GM21723 (cell line): Measurements from ENCODE around the gene GRB7.

Experiments used
- ATAC-seq: cut with Tn5 transposase; IDR thresholded peaks from one replicate; pipeline ENCODE4 v1.9.1; 2021; ENCODE audit warnings: mild to moderate bottlenecking, moderate library complexity; ENCODE audit not compliant: unreplicated experiment

The GRB7 gene

GRCh38 chr17:39765766-39766165 is 28.0 kb downstream of the GRB7 start:
- ATAC-seq = no peak

DNA sequence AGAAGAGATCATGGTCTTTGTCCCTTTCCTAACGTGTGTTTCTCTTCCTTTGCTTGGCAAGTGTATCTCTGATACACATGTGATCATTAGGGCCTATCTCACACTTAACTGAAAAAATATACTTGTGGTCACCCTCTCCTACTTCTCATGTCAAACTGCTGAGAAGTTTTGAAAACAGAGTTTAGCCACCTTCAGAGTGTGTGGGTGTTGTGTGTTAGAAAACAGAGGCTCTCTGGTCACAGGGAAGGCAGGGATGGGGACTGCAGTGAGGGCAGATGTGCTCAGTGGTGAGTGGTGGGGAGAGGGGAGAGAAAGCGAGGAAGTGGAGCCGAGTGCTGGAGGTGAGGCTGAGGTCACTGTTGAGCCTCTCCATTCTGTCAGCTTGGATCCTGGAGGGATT is 29.4 kb downstream of the GRB7 start:
- no peak for ATAC-seq

- peak; percentile 62 for ATAC-seq
These were observed 32.3 kb downstream of the GRB7 start for GRCh38 chr17:39769974-39770587.

DNA sequence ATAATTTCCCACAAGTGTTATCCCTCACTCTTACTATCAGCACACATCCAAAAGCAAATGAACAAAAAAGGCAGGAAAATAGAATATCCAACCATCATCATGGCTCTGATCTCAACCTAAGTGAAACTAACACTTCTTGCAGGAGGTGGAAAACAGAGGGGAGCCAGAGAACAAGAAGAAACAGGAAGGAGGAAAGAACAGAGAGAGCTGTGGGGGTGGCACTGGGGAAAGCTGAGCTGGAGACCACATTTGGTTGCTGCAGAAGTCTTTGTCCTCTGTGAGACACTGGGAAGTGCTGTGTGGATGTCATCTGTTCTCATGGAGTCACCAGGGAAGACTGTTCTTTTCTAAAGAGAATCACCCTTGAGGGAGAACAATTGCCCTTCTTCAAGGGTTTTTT is 34.7 kb downstream of the GRB7 start:
- ATAC-seq = no peak

DNA sequence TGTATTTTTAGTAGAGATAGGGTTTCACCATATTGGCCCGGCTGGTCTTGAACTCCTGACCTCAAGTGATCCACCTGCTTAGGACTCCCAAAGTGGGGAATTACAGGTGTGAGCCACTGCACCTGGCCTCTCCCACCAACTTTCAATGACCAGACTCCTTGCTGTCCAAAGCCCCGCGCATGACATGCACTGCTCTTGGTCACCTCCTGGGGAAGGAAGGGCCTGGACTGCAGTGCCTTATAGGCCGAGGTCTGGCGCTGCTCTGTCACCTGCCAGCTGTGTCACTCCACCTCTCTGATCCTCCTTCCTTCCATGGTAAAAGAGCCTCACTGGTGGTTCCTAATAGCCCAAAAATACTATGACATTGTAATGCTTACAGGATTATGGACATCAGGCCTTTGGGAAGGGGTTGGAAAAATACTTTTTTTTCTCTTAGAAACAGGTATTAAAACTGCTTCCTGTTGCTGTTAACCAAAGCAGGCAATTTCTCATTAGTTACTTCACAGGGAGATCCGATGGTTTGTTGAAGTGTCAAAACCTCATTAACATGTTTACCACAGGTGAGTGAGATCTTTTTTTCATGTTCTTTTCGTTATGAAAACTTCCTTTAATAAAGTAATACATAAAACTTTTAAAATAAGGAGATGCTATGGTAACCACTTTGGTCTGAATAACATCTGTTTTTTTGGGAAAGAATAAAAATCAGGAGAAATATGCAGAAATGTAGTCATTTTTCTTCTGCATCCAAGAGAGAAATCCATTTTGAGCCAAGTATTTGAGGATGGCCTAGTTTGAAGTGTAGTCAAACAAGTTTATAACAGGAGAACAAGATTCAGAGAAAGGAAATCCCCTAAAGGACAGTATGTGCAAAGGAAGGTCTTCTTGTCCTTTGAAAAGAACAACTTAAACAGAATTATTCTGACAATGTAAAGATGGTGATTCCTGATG is 35.5 kb downstream of the GRB7 start:
- no peak for ATAC-seq

- no peak for ATAC-seq
These were observed 36.3 kb downstream of the GRB7 start for GRCh38 chr17:39774047-39774446.

GRCh38 chr17:39775031-39775430 is 37.3 kb downstream of the GRB7 start:
- no peak for ATAC-seq

DNA sequence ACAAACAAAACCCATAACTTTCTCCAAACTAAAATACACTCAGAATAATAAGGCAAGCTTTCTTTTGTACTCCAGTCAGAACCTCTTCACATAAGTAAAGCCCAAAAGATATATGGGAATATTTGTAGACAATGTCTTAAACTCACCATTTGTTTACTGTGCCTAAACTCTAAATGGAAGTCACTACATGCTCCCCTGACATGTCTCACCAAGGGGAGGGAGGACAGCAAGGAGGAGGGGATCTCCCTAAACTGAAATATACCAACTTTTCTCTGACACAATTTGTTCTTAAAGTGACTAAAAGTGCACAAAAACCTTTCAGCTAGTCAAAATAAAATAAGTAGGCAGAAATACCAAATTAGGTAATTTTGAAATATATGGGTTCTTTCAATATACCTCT is 38.5 kb downstream of the GRB7 start:
- no peak for ATAC-seq

- peak; percentile 60 for ATAC-seq
These were observed 40.0 kb downstream of the GRB7 start for GRCh38 chr17:39777534-39778365.

- ATAC-seq = no peak
These were observed 43.5 kb downstream of the GRB7 start for GRCh38 chr17:39781031-39781860.

DNA sequence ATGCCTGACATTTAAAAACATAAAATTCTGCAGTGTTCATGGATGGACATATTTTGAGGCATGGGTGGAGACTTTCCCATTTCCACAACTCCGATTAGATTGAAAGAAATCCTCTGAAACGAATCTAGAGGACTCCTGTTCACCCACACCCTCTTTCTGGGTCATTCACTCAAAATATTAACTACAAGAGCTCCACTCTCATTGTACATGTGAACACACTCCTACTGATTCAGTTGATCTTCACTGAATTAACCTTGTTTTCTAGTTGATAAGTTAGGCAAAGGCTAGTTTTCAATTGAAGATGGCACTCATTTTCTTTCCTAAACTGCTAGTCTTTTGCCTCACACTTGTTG is 44.1 kb downstream of the GRB7 start:
- no peak for ATAC-seq

GRCh38 chr17:39782481-39782880 is 44.7 kb downstream of the GRB7 start:
- no peak for ATAC-seq

GRCh38 chr17:39782980-39783379 is 45.2 kb downstream of the GRB7 start:
- no peak for ATAC-seq

- ATAC-seq = no peak
These were observed 49.3 kb downstream of the GRB7 start for GRCh38 chr17:39787041-39787440.

DNA sequence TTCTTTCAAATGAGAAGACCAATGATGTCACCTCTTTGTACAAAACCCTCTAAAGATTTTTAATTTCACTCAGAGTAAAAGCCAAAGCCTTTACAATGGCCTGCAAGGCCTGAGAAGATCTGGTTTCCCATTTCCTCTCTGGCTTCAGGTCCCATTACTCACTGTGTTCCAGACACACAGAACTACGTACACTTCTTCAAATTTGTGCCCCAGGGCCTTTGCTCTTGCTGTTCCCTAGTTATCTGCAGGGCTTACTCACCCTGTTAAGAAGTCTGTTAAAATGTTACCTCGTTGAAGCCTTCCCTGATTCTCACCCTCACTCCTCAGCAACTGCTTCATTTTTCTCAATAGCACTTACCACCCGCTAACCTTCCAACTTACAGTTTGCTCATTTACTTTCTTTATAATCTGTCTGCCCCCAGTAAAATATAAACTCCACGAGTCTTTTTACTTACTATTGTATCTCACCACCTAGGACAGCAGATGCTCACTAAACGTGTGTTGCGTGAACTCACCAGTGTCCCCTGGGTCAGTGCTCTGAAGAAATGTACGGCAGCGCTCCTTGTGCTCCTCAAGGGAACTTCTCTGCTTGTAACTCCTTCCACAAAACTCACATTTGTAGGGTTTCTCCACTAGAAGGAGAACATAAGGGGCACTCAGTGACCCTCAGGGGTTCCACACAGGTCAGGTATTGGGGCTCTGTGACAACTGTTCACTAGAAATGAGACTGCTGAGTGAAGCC is 50.2 kb downstream of the GRB7 start:
- no peak for ATAC-seq

DNA sequence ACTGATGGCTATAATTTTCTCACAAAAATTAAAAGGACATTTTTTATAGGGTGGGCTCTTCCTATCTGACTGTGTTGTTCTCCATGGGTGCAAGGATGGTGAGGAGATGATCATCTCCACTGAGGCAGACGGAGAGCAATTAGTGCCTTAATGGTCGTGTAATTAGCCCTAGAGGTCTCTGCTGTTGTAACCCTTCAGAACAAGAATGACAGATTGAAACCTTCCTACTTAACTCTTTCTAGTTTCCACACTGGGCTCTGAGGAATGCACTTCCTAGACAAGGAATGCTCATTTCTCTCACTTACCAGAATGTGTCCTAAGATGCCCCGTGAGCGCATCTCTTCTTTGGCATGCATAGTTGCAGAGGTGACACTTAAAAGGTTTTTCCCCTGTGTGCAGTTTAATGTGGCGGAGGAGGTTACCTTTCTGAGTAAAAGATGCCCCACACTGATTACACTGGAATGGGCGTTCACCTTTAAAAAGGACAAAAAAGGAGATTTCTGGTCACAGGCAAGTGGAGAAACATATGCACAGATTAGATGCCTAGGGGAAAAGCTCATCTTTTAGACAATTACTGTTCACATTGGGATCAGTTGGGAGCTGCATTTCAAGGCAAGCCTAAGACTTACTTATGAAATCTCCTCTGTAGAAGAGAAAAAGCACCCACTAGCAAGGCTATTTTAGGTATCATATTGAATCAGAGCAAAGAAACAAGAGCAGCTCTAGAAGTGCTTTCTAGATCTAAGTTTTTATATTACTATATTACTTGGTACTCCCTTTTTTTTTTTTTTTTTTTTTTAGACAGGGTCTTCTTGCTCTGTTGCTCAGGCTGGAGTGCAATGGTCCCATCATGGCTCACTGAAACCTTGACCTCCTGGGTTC is 53.6 kb downstream of the GRB7 start:
- ATAC-seq = no peak

DNA sequence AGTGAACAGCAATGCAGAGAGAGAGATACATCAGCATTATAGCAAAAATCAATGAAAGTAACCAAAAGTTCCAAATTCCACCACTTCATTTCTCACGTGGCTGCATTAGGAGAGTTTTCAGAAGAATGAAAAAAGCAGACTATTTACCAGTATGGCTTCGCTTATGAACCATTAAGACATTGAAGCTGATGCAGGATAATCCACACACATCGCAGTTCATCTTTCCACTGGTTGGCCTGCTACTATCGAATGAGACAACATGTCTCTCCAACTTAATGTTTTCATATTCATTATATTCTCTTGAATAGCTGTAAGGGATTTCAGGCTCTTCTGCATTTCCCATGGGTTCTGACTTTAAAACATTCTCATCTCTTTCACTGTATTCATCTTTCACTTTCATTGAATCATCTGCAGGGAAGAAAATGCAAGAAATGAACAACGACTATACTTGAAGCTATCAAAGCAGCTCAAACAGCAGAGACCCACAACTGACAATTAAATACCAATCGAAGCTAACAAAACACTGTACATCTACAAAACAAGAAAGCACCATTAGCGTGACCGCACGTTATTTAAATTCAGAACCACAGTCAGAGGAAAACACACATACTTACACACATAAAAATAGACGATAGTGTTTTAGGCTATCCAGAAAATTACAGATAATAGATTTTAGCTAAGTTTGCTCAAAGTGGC is 54.9 kb downstream of the GRB7 start:
- ATAC-seq = no peak

- no peak for ATAC-seq
These were observed 55.6 kb downstream of the GRB7 start for GRCh38 chr17:39793301-39793872.
